GM12891 (cell line): ENCODE measurements around the gene CACHD1.
A peak's percentile ranks its signal among the peaks of the same experiment; 100 is the strongest.
"Not testable (repeated sequence)": the region's sequence is repeated elsewhere in the genome, so short reads cannot be mapped to it uniquely, and the experiment has no call there.

Source experiments
- DNase-seq: peaks from one replicate; pipeline ENCODE4 v3.0.0; 2011; ENCODE audit warnings: low spot score; ENCODE audit not compliant: insufficient read length
- FAIRE-seq: peaks from 2 replicates; lab custom pipeline; 2011; peaks lifted over from hg19 to GRCh38; lab: Jason Lieb, UNC
- PAX5 ChIP-seq: IDR thresholded peaks from 2 replicates; pipeline ENCODE4 v1.6.1; 2011; ENCODE audit warnings: low read length, moderate library complexity, mild to moderate bottlenecking; ENCODE audit not compliant: insufficient read depth, severe bottlenecking
- POLR2A ChIP-seq: IDR thresholded peaks from 2 replicates; pipeline ENCODE4 v1.6.1; 2011; ENCODE audit warnings: low read depth, low read length, control low read depth
- POLR2AphosphoS5 ChIP-seq: IDR thresholded peaks from 2 replicates; pipeline ENCODE4 v1.6.1; 2011; ENCODE audit warnings: low read depth, low read length, control low read depth
- POU2F2 ChIP-seq: IDR thresholded peaks from 2 replicates; pipeline ENCODE4 v1.6.1; 2011; ENCODE audit warnings: low read depth, mild to moderate bottlenecking, control low read depth, low read length, moderate library complexity
- SPI1 ChIP-seq: IDR thresholded peaks from 2 replicates; pipeline ENCODE4 v1.6.1; 2011; ENCODE audit warnings: low read depth, low read length, control low read depth
- TAF1 ChIP-seq: IDR thresholded peaks from 2 replicates; pipeline ENCODE4 v1.6.1; 2011; ENCODE audit warnings: low read depth, low read length, control low read depth

CACHD1 gene

DNA sequence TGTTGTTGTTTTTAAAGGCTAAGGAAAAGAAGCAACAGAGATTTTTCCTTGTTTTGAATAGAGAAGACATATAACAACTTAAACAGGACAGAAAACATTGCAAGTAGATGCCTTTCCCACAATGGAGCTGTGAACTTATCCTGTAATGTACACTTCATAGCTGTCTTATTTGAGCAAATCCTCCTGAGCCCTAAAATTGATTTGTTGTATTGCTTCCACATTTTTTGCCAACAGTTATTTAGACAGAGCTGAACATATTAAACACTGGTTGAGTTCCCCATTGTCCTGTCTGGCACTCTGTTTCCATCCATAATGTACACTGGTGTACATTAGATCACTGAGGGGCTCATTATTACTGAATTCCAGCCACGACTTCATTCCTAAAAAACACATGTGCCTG, 32.2 kb downstream of the CACHD1 start:
- FAIRE-seq (no peak), DNase-seq (no peak)
- TF ChIP-seq POLR2A (no peak), PAX5 (no peak), POU2F2 (no peak)

GRCh38 chr1:64502931-64503330, 33.0 kb downstream of the CACHD1 start:
- DNase-seq (no peak), FAIRE-seq (no peak)
- no peak for TF ChIP-seq SPI1
- no peak for TF ChIP-seq POLR2AphosphoS5
- TF ChIP-seq POU2F2, result no peak
- no peak for TF ChIP-seq POLR2A
- TF ChIP-seq TAF1, result no peak
- TF ChIP-seq PAX5, result no peak

- DNase-seq, result peak; percentile 17
- no peak for TF ChIP-seq PAX5
- TF ChIP-seq SPI1, result no peak
- no peak for TF ChIP-seq POLR2AphosphoS5
- TF ChIP-seq TAF1, result no peak
- TF ChIP-seq POLR2A, result no peak
- FAIRE-seq, result no peak
Measured at GRCh38 chr1:64505232-64505943, 35.5 kb downstream of the CACHD1 start.

GRCh38 chr1:64505944-64506655, 36.2 kb downstream of the CACHD1 start:
- no peak for FAIRE-seq

GRCh38 chr1:64508629-64509028, 38.7 kb downstream of the CACHD1 start:
- no peak for DNase-seq
- TF ChIP-seq TAF1 (no peak), SPI1 (no peak), POLR2A (no peak), POLR2AphosphoS5 (no peak), POU2F2 (no peak), PAX5 (no peak)
- no peak for FAIRE-seq

More at GRCh38 chr1:64505944-64506655, 36.2 kb downstream of the CACHD1 start:
- TF ChIP-seq POLR2AphosphoS5, result no peak
- TF ChIP-seq TAF1, result no peak
- TF ChIP-seq PAX5, result no peak
- TF ChIP-seq POU2F2, result no peak
- no peak for DNase-seq

DNA sequence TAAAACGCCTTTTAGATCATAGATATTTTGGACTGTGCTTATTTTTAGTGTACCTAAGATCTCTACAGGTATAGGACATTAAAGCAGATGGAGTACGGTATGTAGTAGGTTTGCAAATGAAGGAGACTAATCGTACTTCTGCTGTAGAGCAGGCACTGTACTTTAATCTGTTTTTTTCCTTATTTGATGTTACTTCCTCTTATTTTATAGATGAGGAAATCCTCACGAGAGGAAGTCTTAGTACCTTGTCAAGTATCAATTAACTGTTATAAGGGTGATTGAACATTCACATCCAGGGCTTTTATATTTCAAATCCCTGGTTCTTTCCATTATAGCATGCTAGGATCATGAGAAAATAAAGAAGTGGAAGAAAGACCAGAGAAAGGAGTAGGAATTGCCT, 41.1 kb downstream of the CACHD1 start:
- DNase-seq (no peak), FAIRE-seq (no peak)
- TF ChIP-seq TAF1 (no peak), POLR2AphosphoS5 (no peak), POLR2A (no peak), POU2F2 (no peak), SPI1 (no peak), PAX5 (no peak)

GRCh38 chr1:64512206-64512605, 42.3 kb downstream of the CACHD1 start:
- not testable (repeated sequence) for FAIRE-seq, DNase-seq

GRCh38 chr1:64513545-64513944, 43.6 kb downstream of the CACHD1 start:
- no peak for DNase-seq
- no peak for TF ChIP-seq POLR2AphosphoS5
- no peak for FAIRE-seq

DNA sequence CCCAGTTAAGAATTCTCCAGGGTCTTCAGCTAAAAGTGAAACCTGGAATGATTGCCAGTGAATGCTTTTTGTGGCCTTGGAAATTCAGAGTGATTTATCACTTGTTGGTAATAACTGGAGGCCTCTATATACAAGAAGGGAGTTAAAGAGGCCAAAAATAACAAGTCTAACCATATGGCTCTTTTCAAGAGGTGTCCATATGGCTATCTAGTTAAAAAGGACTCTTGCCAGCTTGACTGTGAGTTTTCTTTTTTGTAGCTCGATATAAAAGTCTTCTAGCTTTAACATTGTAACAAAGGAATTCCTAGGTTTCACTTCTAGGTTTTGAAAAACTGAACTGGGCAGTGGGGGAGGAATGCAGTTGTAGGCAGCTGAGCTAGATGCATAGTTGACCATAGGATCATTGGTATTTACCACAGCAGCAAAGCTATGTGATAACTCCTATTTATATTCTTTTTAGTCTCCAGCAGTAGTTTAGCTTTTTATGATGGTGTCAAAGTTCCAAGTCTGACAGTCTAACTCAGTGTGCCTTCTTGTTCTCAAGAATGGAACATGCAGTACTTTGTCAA, 44.4 kb downstream of the CACHD1 start:
- FAIRE-seq, result no peak
- no peak for DNase-seq
- TF ChIP-seq SPI1 (no peak), POLR2AphosphoS5 (no peak), PAX5 (no peak), POLR2A (no peak), TAF1 (no peak), POU2F2 (no peak)

GRCh38 chr1:64515427-64515826, 45.5 kb downstream of the CACHD1 start:
- DNase-seq (no peak), FAIRE-seq (no peak)
- no peak for TF ChIP-seq POLR2AphosphoS5
- no peak for TF ChIP-seq POLR2A
- no peak for TF ChIP-seq TAF1
- no peak for TF ChIP-seq POU2F2
- TF ChIP-seq PAX5, result no peak
- no peak for TF ChIP-seq SPI1
